GM21381 (cell line): ENCODE data around the gene LRRC31.

Experiments used
- ATAC-seq: cut with Tn5 transposase; IDR thresholded peaks from one replicate; pipeline ENCODE4 v1.9.1; 2021; ENCODE audit warnings: mild to moderate bottlenecking, moderate library complexity; ENCODE audit not compliant: unreplicated experiment

The LRRC31 gene

DNA sequence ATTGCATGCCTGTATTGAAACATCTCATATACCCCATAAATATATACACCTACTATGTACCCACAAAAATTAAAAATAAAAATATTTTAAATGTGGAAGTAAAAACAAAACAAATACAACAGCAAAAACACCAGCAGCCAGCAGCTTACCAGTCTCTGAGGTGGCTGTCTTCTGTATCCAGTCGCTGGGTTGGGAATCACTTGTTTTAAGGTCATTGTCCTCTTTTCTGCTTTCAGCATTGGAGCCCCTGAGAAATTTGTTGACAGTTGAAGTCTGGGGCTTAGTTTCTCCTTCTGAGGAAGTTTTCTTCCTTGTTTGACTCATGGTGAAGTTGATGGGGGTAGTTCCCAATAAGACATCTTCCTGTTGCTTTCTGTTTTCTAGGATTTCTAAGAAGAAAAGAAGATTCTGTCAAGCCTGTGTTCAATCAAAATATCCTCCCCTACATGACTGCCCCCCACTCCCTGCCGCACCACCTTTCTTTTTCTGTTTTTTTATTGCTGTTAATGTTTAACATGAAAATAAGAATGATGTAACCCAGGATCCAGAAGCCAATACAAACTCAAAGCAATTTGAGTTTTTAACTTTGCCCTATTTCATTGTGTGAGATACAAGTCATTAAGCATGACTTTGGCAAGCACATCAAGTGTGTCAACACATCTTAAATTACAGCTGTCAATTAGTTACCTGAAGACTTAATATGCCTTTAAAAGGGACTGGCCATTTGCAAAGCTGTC is at the start of gene LRRC31:
TSS of gene LRRC31 (minus strand) at position 452 of the 737 bp plus-strand sequence. CDS start at position 324, 128 bp downstream.
- ATAC-seq, result no peak

DNA sequence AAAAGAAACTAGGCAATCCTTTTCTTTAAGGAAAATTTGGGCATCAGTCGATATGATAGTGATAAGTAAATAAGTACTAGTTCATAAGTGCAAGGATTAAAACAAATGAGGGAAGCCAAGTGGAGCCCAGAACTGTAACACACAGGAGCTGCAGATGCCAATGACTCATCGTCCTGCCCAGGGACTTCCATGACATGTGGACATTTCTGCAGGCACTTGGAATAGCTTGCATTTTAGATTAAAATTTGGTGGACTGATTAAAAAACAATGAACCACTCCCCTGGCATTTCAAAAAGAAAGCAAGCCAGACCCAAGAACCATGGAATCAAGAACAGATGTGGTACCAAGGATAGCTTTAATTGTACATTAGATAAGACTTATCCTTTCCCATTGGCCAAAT is 44.6 kb upstream of the LRRC31 start:
- no peak for ATAC-seq

DNA sequence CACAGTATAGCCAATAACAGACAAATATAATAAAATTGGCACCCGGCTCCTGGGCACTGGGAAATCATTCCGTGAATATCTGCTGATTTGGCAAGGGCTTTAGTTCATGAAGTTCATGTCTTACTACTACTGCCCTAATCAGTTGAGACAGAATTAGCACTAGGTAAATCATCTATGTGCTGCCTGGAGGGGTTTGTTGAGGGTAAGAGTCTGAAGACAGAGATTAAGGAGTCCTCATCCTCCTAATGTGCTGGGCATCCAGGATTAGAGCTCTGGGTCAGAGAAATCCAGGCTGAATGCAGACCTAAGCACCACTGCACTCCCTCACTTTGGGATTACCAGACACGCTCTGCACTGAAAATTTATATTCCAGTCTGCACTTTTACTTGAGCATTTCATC is 43.6 kb upstream of the LRRC31 start:
- no peak for ATAC-seq

- ATAC-seq, result no peak
Measured at GRCh38 chr3:169911272-169911671, 41.5 kb upstream of the LRRC31 start, which contains the start of gene SAMD7. SAMD7 (plus strand) TSS chr3:169911572; CDS start chr3:169919499, 7,927 bp downstream.

- ATAC-seq, result no peak
Measured at GRCh38 chr3:169907944-169908343, 38.2 kb upstream of the LRRC31 start.

DNA sequence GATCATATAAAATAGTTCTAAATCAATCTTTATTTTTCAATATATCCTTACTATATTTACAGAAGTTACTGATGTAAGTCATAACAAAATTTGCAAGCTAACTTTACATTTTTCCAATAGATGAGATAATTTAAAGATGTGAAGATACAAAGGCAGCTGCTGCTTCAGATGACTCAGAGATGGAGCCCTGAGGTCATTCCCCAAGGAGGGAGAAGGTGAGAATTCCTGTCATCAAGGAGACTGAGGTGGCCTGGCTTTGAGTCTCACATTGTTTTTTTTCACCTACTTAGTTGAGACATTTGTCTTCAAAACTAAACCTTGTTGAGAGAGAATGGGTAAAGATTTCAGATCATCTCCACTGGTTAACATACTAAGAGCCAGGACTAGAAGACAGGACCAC is 37.7 kb upstream of the LRRC31 start:
- ATAC-seq, result no peak

- ATAC-seq, result no peak
Measured at GRCh38 chr3:169905404-169905803, 35.7 kb upstream of the LRRC31 start.

DNA sequence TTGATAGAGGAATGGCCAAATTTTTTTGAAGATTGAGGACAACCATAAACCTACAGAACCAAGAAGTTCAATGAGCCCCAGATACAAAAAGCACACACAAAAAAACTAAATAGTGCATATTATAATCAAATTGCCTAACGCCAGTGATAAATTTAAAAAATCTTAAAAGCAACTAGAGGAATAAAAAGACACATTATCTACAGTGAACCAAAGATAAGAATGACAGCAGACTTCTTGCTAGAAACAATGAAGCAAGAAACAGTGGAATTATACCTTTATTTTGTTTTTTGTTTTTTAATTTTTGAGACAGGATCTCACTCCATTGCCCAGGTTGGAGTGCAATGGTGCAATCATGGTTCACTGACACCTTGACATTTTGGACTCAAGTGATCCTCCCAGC is 31.7 kb upstream of the LRRC31 start:
- no peak for ATAC-seq

DNA sequence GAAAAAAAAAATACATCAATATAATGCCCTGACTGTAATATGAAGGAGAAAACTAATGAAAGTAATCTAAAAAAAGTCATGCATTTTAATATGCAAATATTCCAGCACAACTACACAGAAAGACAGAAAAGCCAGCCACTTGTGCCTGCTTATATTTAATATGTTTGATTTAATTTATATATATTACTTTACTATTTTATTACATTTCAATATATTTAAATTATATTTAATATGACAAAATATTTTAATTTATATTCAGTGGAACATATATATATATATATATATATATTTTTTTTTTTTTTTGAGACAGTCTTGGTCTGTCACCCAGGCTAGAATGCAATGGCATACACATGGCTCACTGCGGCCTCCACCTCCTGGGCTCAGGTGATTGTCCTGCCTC is 27.5 kb upstream of the LRRC31 start:
- no peak for ATAC-seq

DNA sequence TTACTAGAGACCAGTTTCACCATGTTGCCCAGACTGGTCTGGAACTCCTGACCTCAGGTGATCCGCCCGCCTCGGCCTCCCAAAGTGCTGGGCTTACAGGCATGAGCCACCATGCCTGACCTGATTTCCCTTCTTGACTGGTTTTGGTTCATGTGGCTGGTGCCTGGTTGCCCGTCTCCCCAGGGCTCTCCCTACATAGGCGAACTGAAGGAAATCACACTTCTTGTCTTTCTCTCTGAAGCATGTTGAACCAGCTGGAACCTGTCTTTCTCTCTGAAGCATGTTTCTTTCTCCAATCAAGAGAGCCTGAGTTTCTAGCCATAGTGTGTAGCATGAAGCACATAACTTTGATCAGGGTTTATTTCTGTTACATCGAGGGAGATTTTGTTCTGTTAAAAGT is 25.3 kb upstream of the LRRC31 start:
- ATAC-seq, result no peak

DNA sequence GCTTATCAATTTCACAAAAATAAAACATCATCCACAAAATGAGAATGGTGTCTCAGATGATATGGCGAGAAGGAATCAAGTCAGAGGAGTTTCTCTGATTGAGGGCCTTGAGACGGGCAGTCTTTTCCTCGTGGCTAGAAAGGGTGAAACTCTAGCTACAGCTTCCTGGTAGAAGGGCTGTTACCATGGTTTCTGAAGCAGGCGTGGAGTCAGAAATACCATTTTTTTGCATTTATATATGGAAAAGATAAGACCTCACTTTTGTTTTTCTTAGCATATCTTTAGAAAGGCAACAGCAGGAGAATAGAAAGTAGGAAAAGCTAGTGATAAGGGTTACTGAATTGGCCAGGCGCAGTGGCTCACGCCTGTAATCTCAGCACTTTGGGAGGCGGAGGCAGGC is 24.4 kb upstream of the LRRC31 start:
- no peak for ATAC-seq

- no peak for ATAC-seq
Measured at GRCh38 chr3:169891886-169892285, 22.2 kb upstream of the LRRC31 start.

DNA sequence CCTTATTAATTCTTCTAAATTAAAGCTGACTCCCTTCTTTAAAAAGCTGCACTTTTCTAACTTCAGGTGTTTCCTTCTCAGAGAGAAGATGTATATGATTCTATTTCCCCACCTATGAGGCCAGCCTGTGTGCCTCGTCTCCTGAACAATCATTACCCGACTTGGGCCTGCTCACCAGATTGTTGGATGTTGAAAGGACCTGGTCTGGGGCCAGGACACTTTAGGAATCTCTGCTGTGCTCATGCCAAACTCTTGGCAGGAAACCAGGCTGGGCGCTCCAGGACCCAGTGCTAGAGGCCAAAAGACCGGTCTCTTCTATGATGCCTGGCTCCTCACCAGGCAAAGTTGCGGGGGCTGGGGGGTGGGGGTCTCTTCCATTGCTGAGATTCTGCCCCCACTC is 16.9 kb upstream of the LRRC31 start:
- no peak for ATAC-seq

GRCh38 chr3:169880576-169881250 is 11.0 kb upstream of the LRRC31 start:
- no peak for ATAC-seq

- ATAC-seq, result no peak
Measured at GRCh38 chr3:169879845-169880575, 10.3 kb upstream of the LRRC31 start.

DNA sequence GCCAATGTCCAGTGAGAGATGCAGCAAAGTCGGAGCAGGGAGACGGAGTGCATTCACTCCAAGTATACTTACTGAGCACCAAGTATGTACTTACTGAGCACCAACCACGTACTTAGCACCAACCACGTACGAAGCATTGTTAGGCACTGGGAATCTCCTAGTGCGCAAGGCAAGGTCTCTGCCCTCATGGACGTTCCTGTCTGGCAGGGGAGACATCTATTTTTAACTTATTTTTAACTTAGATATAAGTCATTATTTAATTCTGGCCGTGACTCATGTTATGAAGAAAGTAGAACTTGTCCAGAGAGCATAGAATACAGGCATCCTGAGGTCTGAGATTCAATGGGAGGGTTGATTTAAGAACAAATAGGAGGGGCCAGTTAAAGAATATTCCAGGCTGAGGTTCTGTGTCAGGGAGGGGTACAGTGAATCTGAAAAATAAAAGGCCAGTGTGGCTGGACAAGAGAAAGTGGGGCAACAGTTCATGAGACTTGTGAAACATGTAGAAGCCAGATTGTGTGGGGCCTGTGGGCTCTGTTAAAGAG is 9.3 kb upstream of the LRRC31 start:
- no peak for ATAC-seq

- no peak for ATAC-seq
Measured at GRCh38 chr3:169871129-169871886, 1.6 kb upstream of the LRRC31 start.

DNA sequence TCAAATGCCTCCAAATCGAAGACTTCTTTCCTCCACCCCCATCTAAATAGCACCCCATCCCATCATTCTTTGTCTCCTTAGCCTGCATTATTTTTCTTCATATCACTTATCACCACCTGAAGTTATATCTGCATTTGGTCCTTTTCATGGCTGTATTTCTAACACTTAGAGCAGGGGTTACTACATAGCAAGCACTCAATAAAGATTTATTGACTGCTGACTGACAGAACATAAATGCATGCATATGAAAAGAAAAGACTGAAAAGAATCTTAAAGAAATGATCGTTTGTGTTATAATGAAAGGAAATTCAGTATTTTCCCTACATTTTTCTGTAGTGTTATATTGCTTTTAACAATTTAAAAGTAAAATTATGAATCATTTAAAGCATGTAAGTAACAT is 1.4 kb downstream of the LRRC31 start:
- no peak for ATAC-seq

- ATAC-seq, result no peak
Measured at GRCh38 chr3:169867584-169868210, 2.0 kb downstream of the LRRC31 start.

DNA sequence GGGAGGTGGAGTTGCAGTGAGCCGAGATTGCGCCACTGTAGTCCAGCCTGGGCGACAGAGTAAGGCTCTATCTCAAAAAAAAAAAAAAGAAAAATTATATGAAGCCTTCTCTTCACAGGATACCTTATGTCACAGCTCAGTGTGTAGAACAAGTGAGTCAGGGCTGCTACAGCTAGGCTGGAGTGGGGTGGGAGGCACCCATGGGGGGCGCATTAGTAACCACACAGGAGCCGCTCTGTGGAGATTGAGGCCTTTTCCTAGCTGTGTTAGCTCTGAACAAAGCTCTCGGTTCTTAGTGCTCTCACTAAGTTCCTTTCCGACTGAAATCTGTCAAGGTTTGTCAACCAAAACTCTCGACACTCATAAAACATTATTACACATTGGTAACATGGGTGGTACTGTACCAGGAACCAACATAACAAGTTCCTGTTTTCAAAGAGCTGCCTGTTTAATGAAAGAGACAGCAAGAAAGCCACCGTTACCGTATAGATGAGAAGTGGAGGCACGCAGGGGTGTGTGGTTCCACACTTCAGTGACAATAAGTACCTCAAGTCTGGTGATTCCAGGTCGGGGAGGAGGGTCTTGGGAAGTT is 4.5 kb downstream of the LRRC31 start:
- ATAC-seq, result no peak
